ENCODE data around the gene SPTB. TPM values are rescaled to one million over a fixed set of nuclear protein-coding genes. Genes with fewer than 3 reads are reported as not detected.

SPTB gene
- total and polyA plus RNA-seq, 9 of the 15 experiments (the other 6 are each of a cell fraction or from before 2014, with no cell fraction given) = 0.21 to 45.9 (median 11.7) TPM

DNA sequence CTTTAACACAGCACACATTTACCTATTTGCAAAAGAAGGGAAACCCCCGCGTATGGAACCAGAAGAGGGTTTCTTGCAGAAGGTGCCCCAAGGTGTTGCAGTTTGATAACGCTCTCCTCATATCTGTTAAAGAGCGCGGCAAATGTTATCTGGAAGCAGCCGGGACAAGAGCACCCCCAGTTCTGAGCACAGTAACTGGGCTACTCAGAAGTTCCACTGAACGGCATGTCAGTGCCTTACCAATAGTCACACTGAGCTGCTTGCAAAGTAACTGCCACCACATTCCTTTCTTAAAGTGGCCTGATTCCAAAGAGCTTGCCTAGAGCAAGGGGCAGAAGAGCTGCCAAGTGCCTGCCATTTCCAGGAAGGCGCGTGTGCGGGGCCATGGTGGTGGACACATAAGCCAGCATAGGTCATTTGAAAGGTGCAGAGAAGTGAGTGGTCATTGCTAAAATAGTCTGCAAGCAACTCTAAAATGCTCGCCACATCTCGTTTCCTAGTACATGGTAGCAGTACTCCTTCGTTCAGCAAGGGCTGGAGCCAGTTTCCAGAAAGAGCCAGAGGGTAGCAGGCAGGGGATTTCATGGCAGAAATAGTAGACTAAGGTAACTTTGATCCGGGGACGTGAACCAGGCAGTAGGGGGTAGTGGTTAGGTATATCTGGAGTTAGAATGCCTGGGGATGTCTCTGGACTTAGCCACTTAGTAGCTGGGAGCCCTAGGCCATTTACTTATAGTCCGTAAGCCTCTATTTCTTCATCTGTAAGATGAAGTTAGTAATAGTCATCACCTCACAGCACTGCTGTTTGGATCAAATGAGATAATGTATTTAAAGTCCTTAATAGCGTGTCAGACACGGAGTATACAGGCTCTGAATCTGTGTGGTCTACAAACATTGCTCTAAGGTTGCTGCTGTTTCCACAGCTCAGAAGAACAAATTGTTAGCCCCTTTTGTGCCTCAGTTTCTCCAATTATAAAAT is 37.6 kb downstream of the SPTB start (continued):
- TF ChIP-seq HMGN3 (IDR thresholded peaks at IDR 0.05; ENCODE audit: borderline replicate concordance, extremely low read depth, insufficient read length, low read depth, low read length) (no peak), POLR3G (IDR thresholded peaks at IDR 0.05; ENCODE audit: extremely low read depth, insufficient read length, insufficient replicate concordance) (no peak), KLF6 (CRISPR knock-in tag; IDR thresholded peaks at IDR 0.05; ENCODE audit: borderline replicate concordance) (no peak), ZNF224 (CRISPR knock-in tag; IDR thresholded peaks at IDR 0.05) (no peak), SMAD3 (CRISPR knock-in tag; conservative IDR thresholded peaks at IDR 0.05) (no peak), ZNF780A (CRISPR knock-in tag; IDR thresholded peaks at IDR 0.05) (no peak), GABPB1 (CRISPR knock-in tag; IDR thresholded peaks at IDR 0.05) (no peak), DMBX1 (CRISPR knock-in tag; IDR thresholded peaks at IDR 0.05; ENCODE audit: borderline replicate concordance) (no peak), ZNF766 (CRISPR knock-in tag; conservative IDR thresholded peaks at IDR 0.05) (peak; percentile 97), IRF9 (tag; IDR thresholded peaks at IDR 0.05) (no peak), HDAC1 (IDR thresholded peaks at IDR 0.05) (peak in 1 of 2 experiments; percentile 18; a peak in 1 of 4 replicates), MCM3 (IDR thresholded peaks at IDR 0.05) (no peak), CBFA2T2 (conservative IDR thresholded peaks at IDR 0.05) (peak; percentile 86), MEF2D (tag; conservative IDR thresholded peaks at IDR 0.05; ENCODE audit: low read depth) (no peak), SP1 (CRISPR knock-in tag; IDR thresholded peaks at IDR 0.05) (no peak), MAX (CRISPR knock-in tag; IDR thresholded peaks at IDR 0.05) (no peak), TBL1XR1 (IDR thresholded peaks at IDR 0.05; ENCODE audit: low read length in 2 of 2) (peak in 1 of 2 experiments; percentile 64; a peak in 2 of 4 replicates), ATF1 (CRISPR knock-in tag; IDR thresholded peaks at IDR 0.05) (no peak), ATF1 (tag; IDR thresholded peaks at IDR 0.05) (0 out of 2 replicates have a peak, but pooled peaks have one; percentile 25), TRIM24 (IDR thresholded peaks at IDR 0.05) (peak; percentile 26 to 63; a peak in 3 of 4 replicates)
- TF ChIP-seq, protein P1, sequence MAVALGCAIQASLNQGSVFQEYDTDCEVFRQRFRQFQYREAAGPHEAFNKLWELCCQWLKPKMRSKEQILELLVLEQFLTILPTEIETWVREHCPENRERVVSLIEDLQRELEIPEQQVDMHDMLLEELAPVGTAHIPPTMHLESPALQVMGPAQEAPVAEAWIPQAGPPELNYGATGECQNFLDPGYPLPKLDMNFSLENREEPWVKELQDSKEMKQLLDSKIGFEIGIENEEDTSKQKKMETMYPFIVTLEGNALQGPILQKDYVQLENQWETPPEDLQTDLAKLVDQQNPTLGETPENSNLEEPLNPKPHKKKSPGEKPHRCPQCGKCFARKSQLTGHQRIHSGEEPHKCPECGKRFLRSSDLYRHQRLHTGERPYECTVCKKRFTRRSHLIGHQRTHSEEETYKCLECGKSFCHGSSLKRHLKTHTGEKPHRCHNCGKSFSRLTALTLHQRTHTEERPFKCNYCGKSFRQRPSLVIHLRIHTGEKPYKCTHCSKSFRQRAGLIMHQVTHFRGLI (CRISPR knock-in tag; IDR thresholded peaks at IDR 0.05) = no peak
- TF ChIP-seq, protein P2, sequence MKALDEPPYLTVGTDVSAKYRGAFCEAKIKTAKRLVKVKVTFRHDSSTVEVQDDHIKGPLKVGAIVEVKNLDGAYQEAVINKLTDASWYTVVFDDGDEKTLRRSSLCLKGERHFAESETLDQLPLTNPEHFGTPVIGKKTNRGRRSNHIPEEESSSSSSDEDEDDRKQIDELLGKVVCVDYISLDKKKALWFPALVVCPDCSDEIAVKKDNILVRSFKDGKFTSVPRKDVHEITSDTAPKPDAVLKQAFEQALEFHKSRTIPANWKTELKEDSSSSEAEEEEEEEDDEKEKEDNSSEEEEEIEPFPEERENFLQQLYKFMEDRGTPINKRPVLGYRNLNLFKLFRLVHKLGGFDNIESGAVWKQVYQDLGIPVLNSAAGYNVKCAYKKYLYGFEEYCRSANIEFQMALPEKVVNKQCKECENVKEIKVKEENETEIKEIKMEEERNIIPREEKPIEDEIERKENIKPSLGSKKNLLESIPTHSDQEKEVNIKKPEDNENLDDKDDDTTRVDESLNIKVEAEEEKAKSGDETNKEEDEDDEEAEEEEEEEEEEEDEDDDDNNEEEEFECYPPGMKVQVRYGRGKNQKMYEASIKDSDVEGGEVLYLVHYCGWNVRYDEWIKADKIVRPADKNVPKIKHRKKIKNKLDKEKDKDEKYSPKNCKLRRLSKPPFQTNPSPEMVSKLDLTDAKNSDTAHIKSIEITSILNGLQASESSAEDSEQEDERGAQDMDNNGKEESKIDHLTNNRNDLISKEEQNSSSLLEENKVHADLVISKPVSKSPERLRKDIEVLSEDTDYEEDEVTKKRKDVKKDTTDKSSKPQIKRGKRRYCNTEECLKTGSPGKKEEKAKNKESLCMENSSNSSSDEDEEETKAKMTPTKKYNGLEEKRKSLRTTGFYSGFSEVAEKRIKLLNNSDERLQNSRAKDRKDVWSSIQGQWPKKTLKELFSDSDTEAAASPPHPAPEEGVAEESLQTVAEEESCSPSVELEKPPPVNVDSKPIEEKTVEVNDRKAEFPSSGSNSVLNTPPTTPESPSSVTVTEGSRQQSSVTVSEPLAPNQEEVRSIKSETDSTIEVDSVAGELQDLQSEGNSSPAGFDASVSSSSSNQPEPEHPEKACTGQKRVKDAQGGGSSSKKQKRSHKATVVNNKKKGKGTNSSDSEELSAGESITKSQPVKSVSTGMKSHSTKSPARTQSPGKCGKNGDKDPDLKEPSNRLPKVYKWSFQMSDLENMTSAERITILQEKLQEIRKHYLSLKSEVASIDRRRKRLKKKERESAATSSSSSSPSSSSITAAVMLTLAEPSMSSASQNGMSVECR (CRISPR knock-in tag; IDR thresholded peaks at IDR 0.05) = no peak

Data from K562 (cell line).